CD4-positive, CD25-positive, alpha-beta regulatory T cell (primary cell): ENCODE measurements around the gene TNFAIP2. TPM values are rescaled to one million over a fixed set of nuclear protein-coding genes. Genes with fewer than 3 reads are reported as not detected.

Experiments
- ATAC-seq, 2 donors: fragments of 150-1000 bp; cut with Tn5 transposase; one replicate each; pipeline ENCODE4 v1.10.0; 2021; ENCODE audit warnings: low read depth in 2 of 2, moderate number of reproducible peaks in 2 of 2, moderate library complexity in 1 of 2
- DNase-seq, 3 donors: peaks; one replicate each; pipeline versions ENCODE4 v3.0.0 to v3.0.0-alpha.2; 2012 to 2022; ENCODE audit warnings: mixed read lengths in 1 of 3
- H3K27ac ChIP-seq: one replicate; pipeline ENCODE4 v1.7.0; 2013; ENCODE audit warnings: mild to moderate bottlenecking, low read length; ENCODE audit not compliant: insufficient read depth, poor library complexity, severe bottlenecking
- H3K27me3 ChIP-seq: one replicate; pipeline ENCODE4 v1.7.0; 2013; ENCODE audit warnings: low read length; ENCODE audit not compliant: control insufficient read depth, insufficient read depth
- H3K36me3 ChIP-seq: one replicate; pipeline ENCODE4 v1.7.0; 2013; ENCODE audit warnings: mild to moderate bottlenecking, low read length, moderate library complexity; ENCODE audit not compliant: control insufficient read depth, insufficient read depth
- H3K4me1 ChIP-seq: 2 replicates; pipeline ENCODE4 v1.7.0; 2013; ENCODE audit warnings: mild to moderate bottlenecking, low read length; ENCODE audit not compliant: insufficient read depth, control insufficient read depth, poor library complexity, severe bottlenecking
- H3K4me3 ChIP-seq: one replicate; pipeline ENCODE4 v1.7.0; 2013; ENCODE audit warnings: low read depth, mild to moderate bottlenecking, low read length, moderate library complexity
- H3K9me3 ChIP-seq, 2 experiments: 1 replicate in 1 of 2; 2 replicates in 1 of 2; pipeline ENCODE4 v1.7.0; 2013; ENCODE audit warnings: low read length in 2 of 2, mild to moderate bottlenecking in 1 of 2, moderate library complexity in 1 of 2; ENCODE audit not compliant: control insufficient read depth in 2 of 2
- H3K27ac Mint-ChIP-seq, 3 donors: one replicate each; pipeline ENCODE4 v1.8.0; 2020 to 2022; ENCODE audit warnings: mild to moderate bottlenecking in 3 of 3, mixed read lengths in 3 of 3, moderate library complexity in 2 of 3
- H3K27me3 Mint-ChIP-seq: one replicate; pipeline ENCODE4 v1.8.0; 2022; ENCODE audit warnings: mild to moderate bottlenecking, mixed read lengths
- H3K36me3 Mint-ChIP-seq: one replicate; pipeline ENCODE4 v1.8.0; 2020; ENCODE audit warnings: mixed read lengths
- H3K4me1 Mint-ChIP-seq, 4 donors: one replicate each; pipeline ENCODE4 v1.8.0; 2020 to 2022; ENCODE audit warnings: mixed read lengths in 4 of 4, mild to moderate bottlenecking in 1 of 4
- H3K4me3 Mint-ChIP-seq, 4 donors: one replicate each; pipeline ENCODE4 v1.8.0; 2020 to 2022; ENCODE audit warnings: mild to moderate bottlenecking in 4 of 4, mixed read lengths in 4 of 4, moderate library complexity in 3 of 4
- H3K9me3 Mint-ChIP-seq, 7 donors: one replicate each; pipeline ENCODE4 v1.8.0; 2020 to 2022; ENCODE audit warnings: mixed read lengths in 7 of 7, mild to moderate bottlenecking in 3 of 7, moderate library complexity in 2 of 7
- polyA plus RNA-seq, 4 donors: library from polyadenylated mRNA; unstranded; fragments of 300-500 nt; fragmentation: Illumina TruSeq; gene quantifications; one replicate each; pipeline ENCODE4 v1.2.3, GENCODE V29; 2021
- total RNA-seq: library from RNA; stranded (reverse); gene quantifications from one replicate; pipeline ENCODE4 v1.2.3, GENCODE V29; 2022

Gene TNFAIP2
- total and polyA plus RNA-seq, 5 donors from 2014 or later = 0.64 TPM; not detected in 4

DNA sequence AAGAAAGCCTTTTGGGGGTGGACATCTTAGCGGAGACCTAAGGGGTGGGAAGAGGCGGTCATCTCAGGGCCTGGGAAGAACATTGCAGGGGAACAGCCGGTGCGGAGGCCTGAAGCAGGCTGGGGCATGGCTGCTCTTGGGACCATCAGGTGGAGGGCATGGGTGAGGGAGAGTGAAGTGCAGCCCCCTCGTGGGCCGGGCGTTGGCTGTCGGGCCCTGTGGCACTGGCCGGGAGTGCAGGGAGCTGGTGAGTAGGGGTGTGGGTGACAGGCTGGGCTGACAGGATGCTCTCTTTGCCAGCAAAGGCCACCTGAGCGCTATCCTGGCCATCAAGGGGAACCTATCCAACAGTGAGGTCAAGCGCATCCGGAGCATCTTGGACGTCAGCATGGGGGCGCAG, 11.7 kb downstream of the TNFAIP2 start:
- H3K9me3 Mint-ChIP-seq = peaks cover 0 to 2% (median 0%) of the 10 kb centered on the region in 7 donors
- H3K36me3 Mint-ChIP-seq = no peaks in the 10 kb centered on the region
- no peak overlapping the region for H3K4me3 Mint-ChIP-seq
- H3K4me1 ChIP-seq = no peaks in the 10 kb centered on the region
- H3K36me3 ChIP-seq = no peaks in the 10 kb centered on the region
- H3K4me1 Mint-ChIP-seq = no peaks in the 10 kb centered on the region
- H3K27ac ChIP-seq = no peak overlapping the region
- H3K9me3 ChIP-seq = no peaks in the 10 kb centered on the region
- H3K27me3 ChIP-seq = no peaks in the 10 kb centered on the region
- peaks cover 10% of the 10 kb centered on the region for H3K27me3 Mint-ChIP-seq
- H3K4me3 ChIP-seq = no peak overlapping the region
- no peak overlapping the region for H3K27ac Mint-ChIP-seq
- ATAC-seq (no peak), DNase-seq (no peak)

GRCh38 chr14:103135333-103136260, 12.3 kb downstream of the TNFAIP2 start:
- no peak for ATAC-seq
- Mint-ChIP-seq H3K27ac (no peak overlapping the region), H3K27me3 (peaks cover 12% of the 10 kb centered on the region), H3K4me3 (no peak overlapping the region), H3K36me3 (no peaks in the 10 kb centered on the region), H3K4me1 (peaks cover 0 to 4% (median 3%) of the 10 kb centered on the region in 4 donors), H3K9me3 (peaks cover 0 to 2% (median 0%) of the 10 kb centered on the region in 7 donors)
- Histone ChIP-seq H3K27ac (no peak overlapping the region), H3K4me1 (no peaks in the 10 kb centered on the region), H3K4me3 (no peak overlapping the region), H3K36me3 (no peaks in the 10 kb centered on the region), H3K9me3 (no peaks in the 10 kb centered on the region), H3K27me3 (no peaks in the 10 kb centered on the region)
- DNase-seq = no peak

DNA sequence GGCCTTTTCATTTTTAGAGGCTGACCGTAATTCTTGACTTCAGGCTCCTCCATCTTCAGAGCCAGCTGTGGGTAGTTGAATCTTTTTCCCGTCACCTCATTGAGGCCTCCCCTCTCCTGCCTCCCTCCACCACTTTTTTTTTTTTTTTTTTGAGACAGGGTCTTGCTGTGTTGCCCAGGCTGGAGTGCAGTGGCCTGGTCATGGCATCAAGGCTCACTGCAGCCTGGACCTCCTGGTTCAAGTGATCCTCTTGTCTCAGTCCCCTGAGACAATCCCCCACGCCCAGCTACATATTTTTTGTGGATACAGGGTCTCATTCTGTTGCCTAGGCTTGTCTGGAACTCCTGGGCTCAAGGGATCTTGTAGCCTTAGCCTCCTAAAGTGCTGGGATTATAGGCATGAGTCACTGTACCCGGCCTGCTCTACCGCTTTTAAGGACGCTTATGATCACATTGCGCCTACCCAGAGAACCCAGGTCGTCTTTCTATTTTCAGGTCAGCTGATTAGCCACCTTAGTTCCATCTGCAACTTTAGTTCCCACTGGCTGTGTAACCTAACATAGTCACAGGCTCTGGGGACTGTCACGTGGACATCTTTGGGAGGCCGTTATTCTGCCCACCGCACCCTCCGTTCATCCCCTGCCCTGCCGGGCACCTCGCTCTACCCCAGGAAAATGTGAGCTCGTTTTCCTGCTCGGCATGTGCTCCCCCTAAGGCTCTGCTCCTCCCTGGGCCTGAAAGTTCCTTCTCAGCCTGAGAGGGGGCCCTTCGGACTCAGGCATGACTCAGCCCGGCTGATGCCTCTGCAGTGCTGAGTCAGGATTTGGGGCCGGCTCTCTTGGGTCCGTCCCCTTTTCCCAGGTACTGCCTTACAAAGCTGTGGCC, 13.4 kb downstream of the TNFAIP2 start:
- no peak overlapping the region for H3K4me3 ChIP-seq
- H3K4me1 ChIP-seq = peaks cover 4% of the 10 kb centered on the region
- H3K4me3 Mint-ChIP-seq = no peak overlapping the region
- ATAC-seq (no peak), DNase-seq (no peak)
- no peak overlapping the region for H3K27ac ChIP-seq
- H3K36me3 Mint-ChIP-seq = no peaks in the 10 kb centered on the region
- H3K27me3 Mint-ChIP-seq = peaks cover 15% of the 10 kb centered on the region
- peaks cover 4% of the 10 kb centered on the region for H3K27me3 ChIP-seq
- H3K4me1 Mint-ChIP-seq = peaks cover 0 to 8% (median 6%) of the 10 kb centered on the region in 4 donors
- no peaks in the 10 kb centered on the region for H3K9me3 ChIP-seq
- no peak overlapping the region for H3K27ac Mint-ChIP-seq
- no peaks in the 10 kb centered on the region for H3K36me3 ChIP-seq
- H3K9me3 Mint-ChIP-seq = peaks cover 0 to 2% (median 0%) of the 10 kb centered on the region in 7 donors

DNA sequence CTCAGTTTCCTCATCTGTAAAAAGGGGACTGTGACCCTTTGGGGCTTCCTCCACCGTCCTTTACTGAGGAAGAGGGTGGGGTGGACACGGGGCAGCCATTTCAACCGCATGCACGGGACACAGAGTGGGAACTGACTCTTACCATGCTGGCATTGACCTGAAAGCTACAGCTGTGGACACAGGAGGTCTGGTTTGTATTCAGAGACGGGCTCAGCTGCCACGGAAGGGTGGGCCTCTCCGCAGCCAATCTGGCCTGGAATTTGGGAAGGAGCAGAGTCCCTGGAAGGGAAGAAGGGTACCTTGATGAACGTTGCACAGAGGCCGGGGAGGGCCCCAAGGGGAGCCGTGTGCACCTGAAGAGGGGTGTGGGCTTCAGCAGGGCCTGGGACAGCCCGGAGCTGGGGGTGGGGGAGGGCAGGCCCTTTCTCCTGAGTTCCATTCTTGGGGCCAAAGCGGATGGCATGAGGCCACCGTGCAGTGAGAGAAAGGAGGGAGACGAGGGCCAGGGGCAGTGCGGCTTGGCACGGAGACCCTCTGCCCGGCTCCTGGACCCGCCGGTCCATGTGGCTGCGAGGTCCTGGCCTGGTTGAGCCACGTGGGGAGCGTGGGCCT, 14.5 kb downstream of the TNFAIP2 start:
- Histone ChIP-seq H3K36me3 (no peaks in the 10 kb centered on the region), H3K27ac (no peak overlapping the region), H3K4me3 (no peak overlapping the region), H3K4me1 (peaks cover 4% of the 10 kb centered on the region), H3K27me3 (peaks cover 5% of the 10 kb centered on the region), H3K9me3 (no peaks in the 10 kb centered on the region)
- H3K9me3 Mint-ChIP-seq = peaks cover 0 to 2% (median 0%) of the 10 kb centered on the region in 7 donors
- peaks cover 0 to 8% (median 6%) of the 10 kb centered on the region in 4 donors for H3K4me1 Mint-ChIP-seq
- DNase-seq (no peak), ATAC-seq (no peak)
- H3K27me3 Mint-ChIP-seq = peaks cover 15% of the 10 kb centered on the region
- H3K27ac Mint-ChIP-seq = no peak overlapping the region
- no peaks in the 10 kb centered on the region for H3K36me3 Mint-ChIP-seq
- H3K4me3 Mint-ChIP-seq = no peak overlapping the region

- peaks cover 0 to 8% (median 6%) of the 10 kb centered on the region in 4 donors for H3K4me1 Mint-ChIP-seq
- H3K4me3 Mint-ChIP-seq = no peak overlapping the region
- no peak overlapping the region for H3K4me3 ChIP-seq
- DNase-seq (no peak), ATAC-seq (no peak)
- H3K27ac Mint-ChIP-seq = no peak overlapping the region
- no peaks in the 10 kb centered on the region for H3K9me3 ChIP-seq
- H3K36me3 Mint-ChIP-seq = no peaks in the 10 kb centered on the region
- H3K27me3 ChIP-seq = peaks cover 5% of the 10 kb centered on the region
- H3K27ac ChIP-seq = no peak overlapping the region
- peaks cover 0 to 2% (median 0%) of the 10 kb centered on the region in 7 donors for H3K9me3 Mint-ChIP-seq
- no peaks in the 10 kb centered on the region for H3K36me3 ChIP-seq
- peaks cover 4% of the 10 kb centered on the region for H3K4me1 ChIP-seq
- peaks cover 17% of the 10 kb centered on the region for H3K27me3 Mint-ChIP-seq
Measured at GRCh38 chr14:103138301-103139131, 15.3 kb downstream of the TNFAIP2 start.

GRCh38 chr14:103139132-103140025, 16.1 kb downstream of the TNFAIP2 start:
- Histone ChIP-seq H3K9me3 (no peaks in the 10 kb centered on the region), H3K27me3 (peaks cover 5% of the 10 kb centered on the region), H3K4me3 (no peak overlapping the region), H3K4me1 (peaks cover 4% of the 10 kb centered on the region), H3K36me3 (no peaks in the 10 kb centered on the region), H3K27ac (no peak overlapping the region)
- peaks cover 0 to 2% (median 0%) of the 10 kb centered on the region in 7 donors for H3K9me3 Mint-ChIP-seq
- DNase-seq (no peak), ATAC-seq (no peak)
- peaks cover 20% of the 10 kb centered on the region for H3K27me3 Mint-ChIP-seq
- peak overlapping the region in 1 of 4 donors; percentile 52 for H3K4me3 Mint-ChIP-seq
- peaks cover 0 to 8% (median 6%) of the 10 kb centered on the region in 4 donors for H3K4me1 Mint-ChIP-seq
- H3K36me3 Mint-ChIP-seq = no peaks in the 10 kb centered on the region
- no peak overlapping the region for H3K27ac Mint-ChIP-seq
